Esophagus (tissue), 2 donors: ENCODE data around the gene PRSS56. TPM values are rescaled to one million over a fixed set of nuclear protein-coding genes. Genes with fewer than 3 reads are reported as not detected.

Experiments used
- H3K27ac ChIP-seq, 2 donors: one replicate each; pipeline ENCODE4 v1.5.1; 2013; ENCODE audit warnings: low read depth in 2 of 2, mild to moderate bottlenecking in 2 of 2, inconsistent platforms in 1 of 2, low read length in 1 of 2, moderate library complexity in 1 of 2
- H3K27me3 ChIP-seq, 2 donors: one replicate each; pipeline ENCODE4 v1.6.1; 2013; ENCODE audit warnings: low read length in 2 of 2, control low read depth in 1 of 2, mild to moderate bottlenecking in 1 of 2; ENCODE audit not compliant: insufficient read depth in 2 of 2, control insufficient read depth in 1 of 2
- H3K36me3 ChIP-seq, 2 donors: one replicate each; pipeline ENCODE4 v1.6.1; 2013; ENCODE audit warnings: low read length in 1 of 2; ENCODE audit not compliant: control insufficient read depth in 2 of 2, insufficient read depth in 2 of 2
- H3K4me1 ChIP-seq, 2 donors: one replicate each; pipeline ENCODE4 v1.6.1; 2013; ENCODE audit warnings: low read length in 1 of 2; ENCODE audit not compliant: control insufficient read depth in 2 of 2, insufficient read depth in 2 of 2
- H3K4me3 ChIP-seq, 2 donors: one replicate each; pipeline ENCODE4 v1.5.1; 2013; ENCODE audit warnings: low read length in 2 of 2, mild to moderate bottlenecking in 2 of 2, low read depth in 1 of 2, moderate library complexity in 1 of 2
- H3K9me3 ChIP-seq, 2 donors: one replicate each; pipeline ENCODE4 v1.6.1; 2013; ENCODE audit warnings: mild to moderate bottlenecking in 2 of 2, low read depth in 1 of 2, low read length in 1 of 2, moderate library complexity in 1 of 2; ENCODE audit not compliant: control insufficient read depth in 2 of 2, insufficient read depth in 1 of 2
- whole genome bisulfite sequencing, 2 donors: extraction: QIAGEN DNeasy Blood & Tissue Kit; methylation state at CpG; one replicate each; pipeline ENCODE4 v1.1.7; 2013; 5-methylcytosine and 5-hydroxymethylcytosine counted together
- polyA plus RNA-seq, 2 donors: library from polyadenylated mRNA; stranded (reverse); fragments of 200-250 nt; gene quantifications; one replicate each; pipeline ENCODE4 v1.2.3, GENCODE V29; 2013
- donor health status: healthy with polysubstance abuse.
- donor health status: Bipolar disorder and iron deficiency.

The PRSS56 gene
- polyA plus RNA-seq, 2 donors, result not detected

- Histone ChIP-seq H3K27ac (no peak overlapping the region), H3K27me3 (peaks cover 0 to 7% of the 10 kb centered on the region in 2 donors), H3K4me1 (peaks cover 2 to 3% of the 10 kb centered on the region in 2 donors), H3K4me3 (no peak overlapping the region), H3K36me3 (no peaks in the 10 kb centered on the region), H3K9me3 (no peaks in the 10 kb centered on the region)
- 85 to 87% methylated on average over 29 of the region's 29 CpGs for WGBS, 2 donors
Observed at GRCh38 chr2:232481322-232482140, 38.7 kb upstream of the PRSS56 start.

GRCh38 chr2:232482301-232483238, 37.6 kb upstream of the PRSS56 start:
- H3K4me3 ChIP-seq, result no peak overlapping the region
- H3K36me3 ChIP-seq, result no peaks in the 10 kb centered on the region
- no peaks in the 10 kb centered on the region for H3K9me3 ChIP-seq
- H3K4me1 ChIP-seq, result peaks cover 3 to 7% of the 10 kb centered on the region in 2 donors
- H3K27ac ChIP-seq, result no peak overlapping the region
- peaks cover 2 to 15% of the 10 kb centered on the region in 2 donors for H3K27me3 ChIP-seq
- 87 to 88% methylated on average over 31 of the region's 31 CpGs for WGBS, 2 donors

GRCh38 chr2:232483311-232483922, 36.8 kb upstream of the PRSS56 start:
- H3K4me1 ChIP-seq, result peaks cover 3 to 7% of the 10 kb centered on the region in 2 donors
- H3K27ac ChIP-seq, result no peak overlapping the region
- H3K36me3 ChIP-seq, result no peaks in the 10 kb centered on the region
- H3K27me3 ChIP-seq, result peaks cover 10 to 20% of the 10 kb centered on the region in 2 donors
- no peak overlapping the region for H3K4me3 ChIP-seq
- H3K9me3 ChIP-seq, result no peaks in the 10 kb centered on the region
- 89 to 91% methylated on average over 10 of the region's 10 CpGs for WGBS, 2 donors

- 89 to 92% methylated on average over 19 of the region's 19 CpGs for WGBS, 2 donors
- H3K4me3 ChIP-seq, result no peak overlapping the region
- no peaks in the 10 kb centered on the region for H3K9me3 ChIP-seq
- H3K27me3 ChIP-seq, result peaks cover 15 to 21% of the 10 kb centered on the region in 2 donors
- no peaks in the 10 kb centered on the region for H3K36me3 ChIP-seq
- no peak overlapping the region for H3K27ac ChIP-seq
- peaks cover 3 to 7% of the 10 kb centered on the region in 2 donors for H3K4me1 ChIP-seq
Observed at GRCh38 chr2:232483923-232484627, 36.1 kb upstream of the PRSS56 start.

GRCh38 chr2:232484628-232485347, 35.4 kb upstream of the PRSS56 start:
- Histone ChIP-seq H3K4me3 (no peak overlapping the region), H3K27me3 (peaks cover 19 to 21% of the 10 kb centered on the region in 2 donors), H3K9me3 (no peaks in the 10 kb centered on the region), H3K27ac (no peak overlapping the region), H3K36me3 (no peaks in the 10 kb centered on the region), H3K4me1 (peaks cover 3 to 7% of the 10 kb centered on the region in 2 donors)
- WGBS, 2 donors, result 80 to 81% methylated on average over 12 of the region's 12 CpGs

- no peaks in the 10 kb centered on the region for H3K36me3 ChIP-seq
- no peak overlapping the region for H3K4me3 ChIP-seq
- WGBS, 2 donors, result 8 to 9% methylated on average over 20 to 22 of the region's 22 CpGs
- peaks cover 3 to 7% of the 10 kb centered on the region in 2 donors for H3K4me1 ChIP-seq
- peaks cover 19 to 21% of the 10 kb centered on the region in 2 donors for H3K27me3 ChIP-seq
- H3K27ac ChIP-seq, result no peak overlapping the region
- no peaks in the 10 kb centered on the region for H3K9me3 ChIP-seq
Observed at GRCh38 chr2:232485348-232485756, 34.8 kb upstream of the PRSS56 start.

GRCh38 chr2:232485757-232486557, 34.2 kb upstream of the PRSS56 start:
- Histone ChIP-seq H3K4me3 (no peak overlapping the region), H3K9me3 (no peaks in the 10 kb centered on the region), H3K36me3 (no peaks in the 10 kb centered on the region), H3K4me1 (peaks cover 3 to 7% of the 10 kb centered on the region in 2 donors), H3K27ac (no peak overlapping the region), H3K27me3 (peaks cover 19 to 21% of the 10 kb centered on the region in 2 donors)
- 5% methylated on average over 91 to 111 of the region's 111 CpGs for WGBS, 2 donors
